ENCODE measurements around the gene INAFM2.
A peak's percentile ranks its signal among the peaks of the same experiment; 100 is the strongest.

INAFM2 gene

DNA sequence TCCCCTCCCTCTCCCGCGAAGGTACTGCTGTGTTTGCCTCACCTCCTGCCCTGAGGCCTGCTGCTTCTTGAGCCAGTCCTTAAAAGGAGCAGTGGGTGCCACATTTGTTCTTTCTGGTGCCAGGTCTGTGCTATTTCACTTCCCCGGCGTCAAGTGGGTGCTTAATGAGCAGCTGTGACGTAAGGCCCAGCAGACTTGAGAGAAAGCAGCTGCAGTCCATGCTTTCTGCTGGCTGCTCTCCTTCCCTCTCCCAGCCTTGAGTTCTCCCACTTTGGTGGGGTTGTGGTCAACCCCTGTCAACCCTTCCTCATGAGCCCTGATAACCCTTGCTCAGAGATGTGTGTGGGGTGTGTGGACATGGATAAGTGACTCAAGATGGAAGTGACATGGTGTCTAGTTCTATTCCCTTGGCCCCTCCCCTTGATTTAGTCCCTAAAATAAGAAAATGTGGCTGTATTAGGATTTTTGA lies 6.9 kb downstream of the INAFM2 start:
- DNase-seq, result no peak

DNA sequence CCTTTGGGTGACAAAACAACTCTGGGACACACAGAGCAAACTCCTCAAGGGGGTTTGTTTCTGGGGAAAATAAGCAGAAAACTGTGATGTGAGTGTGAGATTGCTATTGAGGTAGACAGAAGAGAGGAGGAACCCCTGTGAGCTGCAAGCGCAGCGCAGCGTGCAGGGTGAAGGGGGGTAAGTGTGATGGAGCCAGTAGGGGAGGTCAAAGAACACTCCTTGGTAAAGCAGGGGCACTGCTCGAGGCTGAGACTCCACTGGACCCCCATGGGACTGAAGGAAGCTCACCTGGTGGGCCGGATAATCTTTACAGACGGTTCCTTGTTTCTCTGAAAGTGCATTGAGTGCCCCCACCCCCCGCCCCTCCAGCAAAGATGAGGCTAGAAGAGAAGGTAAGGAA lies 7.5 kb downstream of the INAFM2 start:
- no peak for DNase-seq

- DNase-seq, result no peak
These were observed 8.1 kb downstream of the INAFM2 start for GRCh38 chr15:40331637-40332036.

DNA sequence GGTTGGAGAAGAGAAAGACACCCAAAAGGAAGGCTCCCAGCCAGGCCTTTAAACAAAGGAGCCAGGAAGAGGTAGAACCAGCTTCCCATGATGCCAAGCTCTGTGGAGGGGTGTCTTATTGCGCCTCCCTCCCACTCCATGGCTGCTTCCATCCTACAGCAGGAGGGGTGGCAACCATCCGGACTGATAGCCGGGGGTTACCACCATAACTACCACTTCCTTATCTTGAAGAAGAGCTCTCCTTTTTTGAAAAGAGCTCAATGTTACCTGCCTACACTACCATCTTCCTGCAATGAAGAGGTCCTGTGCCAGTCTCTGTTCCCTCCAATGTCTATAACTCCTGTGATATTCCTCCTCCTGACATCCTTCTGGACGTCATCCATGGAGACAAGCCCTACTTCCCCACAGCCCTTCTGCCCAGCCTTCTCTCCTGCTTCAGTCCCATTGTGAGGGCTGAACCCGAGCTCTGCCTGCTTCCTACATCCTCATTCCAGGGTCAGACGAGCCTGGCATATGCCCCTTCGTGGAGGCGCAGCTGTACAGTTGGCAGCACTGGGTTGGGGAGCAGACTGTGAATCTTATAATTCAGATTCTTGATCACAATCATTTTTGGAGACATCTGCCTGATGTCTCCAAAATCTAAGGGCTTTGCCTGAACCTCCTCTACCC lies 8.8 kb downstream of the INAFM2 start:
- no peak for DNase-seq

DNA sequence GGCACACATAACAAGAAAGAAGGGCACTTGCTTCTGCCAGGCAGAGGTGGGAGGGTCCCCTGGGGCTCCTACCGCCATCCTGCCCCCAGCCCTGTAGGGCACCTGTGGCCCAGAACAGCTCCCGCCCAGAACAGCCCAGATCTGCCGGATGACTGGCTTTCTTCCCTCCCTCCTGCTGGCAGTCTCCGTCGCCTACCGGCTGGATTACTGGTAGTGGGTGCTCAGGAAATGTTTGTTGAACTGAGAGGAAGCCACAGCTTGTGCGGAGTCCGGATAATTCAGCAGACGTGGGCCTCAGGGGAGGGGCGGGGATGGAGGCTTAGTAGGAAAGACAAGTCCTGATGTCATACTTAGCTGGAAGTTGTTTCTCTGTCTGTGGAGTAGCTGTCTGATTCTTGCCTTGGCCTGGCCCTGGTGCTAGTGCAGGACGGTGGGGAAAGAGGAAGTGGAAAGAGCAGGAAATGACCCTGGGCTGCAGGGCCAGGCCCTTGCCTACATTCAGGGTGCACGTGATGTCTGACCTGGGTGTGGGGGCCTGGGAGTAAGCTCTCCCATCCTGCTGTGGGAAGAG lies 10.5 kb downstream of the INAFM2 start:
- no peak for DNase-seq

DNA sequence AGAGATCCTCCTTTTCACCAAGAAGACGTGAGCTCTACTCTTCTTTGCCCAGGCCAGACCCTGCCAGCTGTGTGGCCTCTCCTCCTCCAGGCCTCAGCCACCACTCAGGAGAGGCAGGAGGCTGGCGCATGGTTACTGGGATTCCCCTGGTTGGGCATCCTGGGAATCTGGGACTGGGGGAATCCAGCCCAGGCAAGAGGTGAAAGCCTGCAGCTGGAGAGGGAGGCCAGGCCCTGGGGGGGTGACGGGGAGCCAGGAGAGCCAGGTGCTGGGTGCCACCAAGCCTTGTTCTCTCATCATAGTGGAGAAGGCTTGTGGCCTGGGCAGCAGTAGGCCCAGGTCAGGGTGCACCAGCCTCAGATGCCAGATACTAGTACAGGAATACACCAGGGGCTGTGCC lies 11.0 kb downstream of the INAFM2 start:
- no peak for DNase-seq

DNA sequence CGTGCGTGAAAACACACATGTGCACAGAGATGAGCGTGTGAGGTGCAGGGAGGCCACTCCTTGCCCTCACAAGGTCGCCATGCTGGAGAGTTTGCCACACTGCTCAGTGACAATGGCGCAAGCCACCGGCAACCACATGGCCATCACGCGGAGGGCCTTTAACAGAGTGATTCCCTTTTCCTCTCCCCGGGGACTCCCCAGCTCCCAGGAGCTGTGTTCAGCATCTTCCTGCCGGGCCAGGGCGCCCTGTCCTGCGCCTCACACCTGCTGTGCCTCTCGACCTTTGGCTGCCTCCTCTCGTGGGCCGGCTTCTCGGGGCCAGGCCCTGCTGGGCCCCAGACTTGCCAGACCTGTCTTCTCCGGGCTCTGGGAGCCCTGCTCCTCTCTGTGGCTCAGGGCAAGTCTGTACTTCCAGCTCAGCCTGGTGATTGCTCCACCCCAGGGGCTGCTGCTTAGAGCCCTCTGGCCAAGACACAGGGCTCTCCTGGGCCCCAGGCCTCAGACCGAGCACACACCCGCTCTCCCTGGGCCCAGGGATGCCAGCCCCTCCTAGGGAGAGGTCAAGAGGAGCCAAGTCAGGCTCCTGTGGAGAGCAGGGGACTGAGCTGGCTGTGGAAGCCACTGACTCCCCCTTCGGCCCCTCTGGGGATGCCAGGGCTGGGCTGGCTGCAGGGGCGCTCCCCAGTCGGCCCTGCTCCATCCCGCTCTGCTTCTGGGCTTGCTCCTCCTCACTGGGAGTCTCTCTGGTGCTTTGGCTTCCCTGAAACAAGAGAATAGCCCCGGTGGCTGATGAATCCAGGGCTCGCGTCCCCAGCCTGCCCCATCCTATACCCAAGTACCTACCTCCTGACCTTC lies 11.7 kb downstream of the INAFM2 start:
- DNase-seq, result no peak

GRCh38 chr15:40335938-40336743 lies 12.6 kb downstream of the INAFM2 start:
- peak; percentile 24 for DNase-seq

DNA sequence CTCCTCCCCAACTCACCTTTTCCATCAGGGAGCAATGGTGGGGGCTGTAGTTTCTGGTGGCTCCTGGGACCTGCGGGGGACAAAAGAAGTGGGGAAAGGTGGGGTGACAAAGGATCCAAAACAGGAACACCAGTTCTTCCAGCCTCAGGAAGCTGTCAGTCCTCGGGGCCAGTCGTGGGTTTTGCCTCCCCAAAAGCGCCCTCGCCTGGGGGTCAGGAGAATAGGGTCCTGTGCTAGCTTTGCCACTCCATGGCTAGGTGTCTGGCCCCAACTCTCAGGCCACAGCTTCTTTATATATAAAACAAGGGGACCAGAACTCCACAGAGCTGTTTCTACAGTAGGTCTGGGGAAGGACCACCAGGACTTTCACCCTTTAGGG lies 13.2 kb downstream of the INAFM2 start:
- no peak for DNase-seq

- no peak for DNase-seq
These were observed 14.1 kb downstream of the INAFM2 start for GRCh38 chr15:40337597-40337996.

DNA sequence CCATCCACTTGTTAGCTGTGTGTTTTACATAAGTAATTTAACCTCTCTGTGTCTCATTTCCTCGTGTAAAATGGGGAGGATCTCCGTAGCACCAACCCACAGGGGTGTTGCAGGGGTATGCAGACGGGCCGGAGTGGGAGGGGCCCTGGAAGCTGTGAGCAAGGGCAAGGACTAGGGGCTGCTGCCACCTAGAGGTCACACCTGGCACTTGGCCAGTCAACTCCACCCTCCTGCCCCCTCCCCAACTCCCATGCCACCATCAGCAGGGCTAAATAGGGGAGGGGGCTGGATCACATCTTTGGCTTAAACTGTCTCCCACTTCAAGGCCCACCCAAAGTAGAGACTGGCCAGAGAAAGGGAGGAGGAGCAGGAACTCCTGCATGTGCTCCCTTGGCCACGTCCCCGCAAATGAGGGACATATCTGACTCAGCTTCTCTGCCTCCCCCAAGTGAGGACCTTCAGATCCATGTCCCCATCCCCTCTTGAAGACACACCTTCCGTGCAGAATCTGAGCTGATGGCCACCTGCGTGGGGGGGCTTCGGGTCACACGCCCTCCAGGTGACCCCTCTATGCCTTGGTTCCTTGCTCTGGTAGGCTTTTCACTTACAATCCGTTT lies 14.7 kb downstream of the INAFM2 start:
- DNase-seq, result peak; percentile 73

GRCh38 chr15:40338921-40339620 lies 15.6 kb downstream of the INAFM2 start:
- DNase-seq, result no peak

DNA sequence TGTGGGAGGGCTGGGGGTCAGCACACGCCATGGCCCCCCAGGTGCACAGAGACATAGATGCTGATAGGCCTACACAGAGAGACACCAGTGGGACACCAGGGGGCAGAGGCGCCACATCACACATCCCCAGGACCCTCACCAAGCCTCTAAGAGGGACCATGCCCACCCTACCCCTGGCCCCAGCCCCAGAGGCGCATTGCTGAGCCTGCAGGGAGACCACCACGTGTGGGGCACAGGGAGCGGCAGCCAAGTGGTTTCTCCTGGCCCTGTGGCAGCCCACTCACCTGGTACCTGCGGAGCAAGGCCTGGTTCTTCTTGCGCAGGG lies 16.1 kb downstream of the INAFM2 start:
- no peak for DNase-seq

GRCh38 chr15:40340038-40340739 lies 16.7 kb downstream of the INAFM2 start:
- no peak for DNase-seq

- DNase-seq, result peak; percentile 81
These were observed 17.4 kb downstream of the INAFM2 start, which contains the start of gene CCDC9B for GRCh38 chr15:40340740-40341400. Gene CCDC9B (minus strand): TSS chr15:40340939. CDS start chr15:40340819, 120 bp downstream.

- no peak for DNase-seq
These were observed 19.2 kb downstream of the INAFM2 start for GRCh38 chr15:40342416-40343320.

DNA sequence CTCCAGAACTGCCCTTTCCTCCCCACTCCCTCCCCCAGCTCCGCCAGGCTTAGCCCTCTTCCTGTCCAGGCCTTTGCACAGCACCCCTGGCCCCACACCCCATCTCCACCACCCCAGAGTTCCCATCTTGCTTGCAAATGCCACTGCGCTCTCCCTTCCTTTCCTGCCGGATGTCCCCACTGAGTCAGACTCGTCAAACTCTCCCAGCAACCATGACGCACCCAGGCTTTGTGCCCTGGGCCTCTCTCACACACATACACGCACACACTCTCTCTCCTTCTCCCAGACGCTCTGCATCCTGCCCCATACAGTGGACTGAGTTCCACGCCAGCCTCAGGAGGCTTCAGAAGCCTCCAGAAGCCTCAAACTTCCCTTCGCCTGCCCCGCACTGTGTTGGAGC lies 20.0 kb downstream of the INAFM2 start:
- DNase-seq, result no peak

- no peak for DNase-seq
These were observed 20.7 kb downstream of the INAFM2 start for GRCh38 chr15:40344217-40344616.

- DNase-seq, result peak; percentile 61
These were observed 21.2 kb downstream of the INAFM2 start for GRCh38 chr15:40344631-40345120.

All from COR-L47 (cell line).